ENCODE results near the gene B3GAT2. TPM values are rescaled to one million over a fixed set of nuclear protein-coding genes. Genes with fewer than 3 reads are reported as not detected.

The B3GAT2 gene
- total RNA-seq, 2 donors from 2014 or later: 0.31 to 0.42 TPM

- H3K27ac ChIP-seq (ENCODE audit: low read depth, low read length): no peak overlapping the region
- H3K9me3 Mint-ChIP-seq: no peaks in the 10 kb centered on the region
- no peaks in the 10 kb centered on the region for H3K36me3 Mint-ChIP-seq (ENCODE audit: low read depth)
- H3K36me3 ChIP-seq (ENCODE audit: control insufficient read depth, insufficient read depth, low read length): no peaks in the 10 kb centered on the region
- H3K9me3 ChIP-seq (ENCODE audit: control insufficient read depth, low read length): peaks cover 8% of the 10 kb centered on the region
- no peak overlapping the region for H3K4me3 ChIP-seq (ENCODE audit: low read length)
- 54% methylated on average over 1 of the region's 1 CpG; no CpG with 5 or more reads in 1 of the 2 experiments for WGBS, 2 experiments (ENCODE audit: insufficient coverage in 1 of 2, insufficient read length in 1 of 2)
- no peak for DNase-seq
- no peak for TF ChIP-seq CTCF (conservative IDR thresholded peaks at IDR 0.05)
- H3K27me3 Mint-ChIP-seq (ENCODE audit: insufficient read depth): peaks cover 3% of the 10 kb centered on the region
- H3K27me3 ChIP-seq (ENCODE audit: control insufficient read depth, insufficient read depth, low read length, poor library complexity, severe bottlenecking): no peaks in the 10 kb centered on the region
- peaks cover 18% of the 10 kb centered on the region for H3K4me1 Mint-ChIP-seq
- H3K27ac Mint-ChIP-seq: no peak overlapping the region
- H3K4me1 ChIP-seq (ENCODE audit: control insufficient read depth, insufficient read depth, low read length): no peaks in the 10 kb centered on the region
- H3K4me3 Mint-ChIP-seq: no peak overlapping the region
- no peak overlapping the region for H3K9ac ChIP-seq (ENCODE audit: extremely low read depth, low read length, poor library complexity, severe bottlenecking)
Measured at GRCh38 chr6:70996106-70996505, 39.2 kb upstream of the B3GAT2 start.

DNA sequence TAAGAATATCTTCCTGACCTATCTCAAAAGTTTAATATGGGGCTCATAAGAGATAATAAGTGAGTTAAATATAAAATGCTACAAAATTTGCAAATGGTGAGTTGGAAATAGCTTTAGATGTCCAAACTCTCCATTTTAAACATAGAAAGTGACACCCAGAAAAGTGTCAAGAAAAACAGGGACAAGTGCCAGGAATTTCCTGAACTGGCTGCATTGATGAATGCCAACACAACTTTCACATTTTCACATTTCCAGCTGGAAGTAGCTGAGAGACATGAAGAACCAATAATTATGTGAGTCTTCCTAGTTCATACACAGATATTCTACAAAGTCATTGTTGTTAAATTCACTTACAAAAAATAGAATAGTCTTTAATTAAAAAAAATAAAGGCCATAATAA is 38.6 kb upstream of the B3GAT2 start:
- H3K4me3 ChIP-seq (ENCODE audit: low read length): no peak overlapping the region
- DNase-seq: no peak
- peaks cover 8% of the 10 kb centered on the region for H3K9me3 ChIP-seq (ENCODE audit: control insufficient read depth, low read length)
- Mint-ChIP-seq H3K9me3 (no peaks in the 10 kb centered on the region), H3K27ac (no peak overlapping the region), H3K36me3 (ENCODE audit: low read depth) (no peaks in the 10 kb centered on the region), H3K4me1 (peaks cover 18% of the 10 kb centered on the region), H3K27me3 (ENCODE audit: insufficient read depth) (peaks cover 2% of the 10 kb centered on the region), H3K4me3 (no peak overlapping the region)
- H3K36me3 ChIP-seq (ENCODE audit: control insufficient read depth, insufficient read depth, low read length): no peaks in the 10 kb centered on the region
- H3K4me1 ChIP-seq (ENCODE audit: control insufficient read depth, insufficient read depth, low read length): no peaks in the 10 kb centered on the region
- no peak overlapping the region for H3K27ac ChIP-seq (ENCODE audit: low read depth, low read length)
- no peaks in the 10 kb centered on the region for H3K27me3 ChIP-seq (ENCODE audit: control insufficient read depth, insufficient read depth, low read length, poor library complexity, severe bottlenecking)
- H3K9ac ChIP-seq (ENCODE audit: extremely low read depth, low read length, poor library complexity, severe bottlenecking): no peak overlapping the region
- no peak for TF ChIP-seq CTCF (conservative IDR thresholded peaks at IDR 0.05)

DNA sequence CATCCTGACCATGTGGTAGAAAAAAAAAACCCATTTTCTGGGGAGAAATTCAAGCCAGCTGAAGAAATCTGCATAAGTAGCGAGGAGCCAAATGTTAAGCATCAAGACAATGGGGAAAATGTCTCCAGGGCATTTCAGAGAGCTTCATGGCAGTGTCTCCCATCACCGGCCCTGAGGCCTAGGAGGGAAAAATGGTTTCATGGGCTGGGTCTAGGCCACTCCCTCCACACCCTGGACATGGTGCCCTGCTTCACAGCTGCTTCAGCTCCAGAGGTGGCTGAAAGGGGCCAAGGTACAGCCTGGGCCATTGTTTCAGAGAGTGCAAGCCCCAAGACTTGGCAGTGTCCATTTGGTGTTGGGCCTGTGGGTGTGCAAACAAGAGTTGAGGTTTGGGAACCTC is 34.4 kb upstream of the B3GAT2 start:
- H3K4me1 Mint-ChIP-seq: no peaks in the 10 kb centered on the region
- TF ChIP-seq CTCF (conservative IDR thresholded peaks at IDR 0.05): no peak
- no peaks in the 10 kb centered on the region for H3K27me3 ChIP-seq (ENCODE audit: control insufficient read depth, insufficient read depth, low read length, poor library complexity, severe bottlenecking)
- no peaks in the 10 kb centered on the region for H3K36me3 Mint-ChIP-seq (ENCODE audit: low read depth)
- H3K9me3 ChIP-seq (ENCODE audit: control insufficient read depth, low read length): peaks cover 8% of the 10 kb centered on the region
- H3K36me3 ChIP-seq (ENCODE audit: control insufficient read depth, insufficient read depth, low read length): no peaks in the 10 kb centered on the region
- no peak overlapping the region for H3K27ac ChIP-seq (ENCODE audit: low read depth, low read length)
- H3K4me3 ChIP-seq (ENCODE audit: low read length): no peak overlapping the region
- no peak overlapping the region for H3K27ac Mint-ChIP-seq
- H3K4me1 ChIP-seq (ENCODE audit: control insufficient read depth, insufficient read depth, low read length): no peaks in the 10 kb centered on the region
- DNase-seq: no peak
- H3K9ac ChIP-seq (ENCODE audit: extremely low read depth, low read length, poor library complexity, severe bottlenecking): no peak overlapping the region
- 86 to 100% methylated on average over 2 of the region's 2 CpGs for WGBS, 2 experiments (ENCODE audit: insufficient coverage in 1 of 2, insufficient read length in 1 of 2)
- no peaks in the 10 kb centered on the region for H3K27me3 Mint-ChIP-seq (ENCODE audit: insufficient read depth)
- H3K4me3 Mint-ChIP-seq: no peak overlapping the region
- no peaks in the 10 kb centered on the region for H3K9me3 Mint-ChIP-seq
